Medulla oblongata (tissue), 1 donor: ENCODE measurements around the gene ZNF322.

Experiments used
- DNase-seq: peaks from one replicate; pipeline ENCODE4 v3.0.0-alpha.2; 2015; ENCODE audit errors: extremely low spot score

Gene ZNF322

DNA sequence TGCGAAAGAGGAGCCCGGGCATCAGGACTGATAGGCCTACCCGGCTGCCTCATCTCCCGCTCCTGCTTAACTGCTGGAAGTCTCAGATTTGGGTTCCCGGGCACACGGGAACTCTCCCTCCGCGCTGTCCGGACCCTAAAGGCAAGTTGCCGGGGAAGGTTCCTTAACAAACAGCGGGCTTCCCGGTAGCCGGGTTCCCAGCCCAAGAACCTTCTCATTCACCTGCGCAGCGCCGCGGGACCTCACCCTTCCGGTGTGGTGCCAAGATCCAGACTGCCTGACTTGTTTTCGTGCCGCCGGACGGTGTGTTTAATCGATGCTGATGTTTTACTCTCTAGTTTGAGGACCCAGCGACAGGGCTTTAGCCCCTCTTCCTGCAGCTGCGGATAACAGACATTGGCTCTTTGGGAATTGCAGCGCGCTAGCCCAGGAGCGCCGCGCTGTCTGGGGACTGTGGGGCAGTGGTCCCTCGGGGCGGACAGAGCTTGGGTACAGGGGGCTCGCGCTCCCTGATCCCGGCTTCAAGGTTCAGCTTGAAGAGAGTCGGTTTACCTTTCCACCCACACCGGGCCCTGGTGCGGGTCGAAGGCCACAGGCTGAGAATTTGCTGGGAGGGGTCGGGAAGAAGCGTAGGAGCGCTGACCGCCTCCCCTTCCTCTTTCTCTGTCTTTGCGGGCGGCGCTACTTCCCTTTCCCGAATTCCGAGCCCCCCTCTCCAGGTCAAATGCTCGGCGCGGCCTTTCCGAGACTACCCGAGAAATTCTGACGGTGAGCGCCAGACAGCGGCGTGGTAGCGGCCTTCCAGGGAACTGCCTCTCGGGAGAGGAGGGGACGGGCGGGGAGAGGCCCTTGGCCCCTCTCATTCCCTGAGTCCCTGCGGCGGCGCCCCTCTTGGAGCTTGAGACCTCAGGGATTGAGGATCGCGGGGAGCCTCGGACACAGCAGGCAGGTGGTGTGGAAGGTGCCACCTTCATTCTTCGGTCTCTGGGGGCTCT is 45.6 kb downstream of the ZNF322 start:
- no peak for DNase-seq

DNA sequence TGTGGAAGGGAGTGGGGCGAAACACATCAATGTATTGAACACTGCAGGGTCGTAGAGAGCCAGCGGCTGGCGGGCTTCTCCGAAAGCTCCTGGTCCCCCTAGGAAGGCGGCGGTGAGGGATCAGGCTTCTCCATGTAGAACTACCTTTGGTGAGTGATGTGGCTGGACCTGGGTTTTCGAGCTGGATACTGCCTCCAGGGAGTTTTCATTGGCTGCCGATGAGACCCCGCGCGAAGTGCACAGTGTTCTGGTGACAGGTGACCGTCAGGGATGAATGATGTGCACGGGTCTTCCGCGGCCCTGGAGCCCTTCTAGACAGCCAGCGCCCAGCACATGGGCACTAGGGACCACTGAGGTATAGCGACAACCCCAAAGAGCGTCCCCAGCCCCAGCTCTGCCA is 46.3 kb downstream of the ZNF322 start:
- no peak for DNase-seq

DNA sequence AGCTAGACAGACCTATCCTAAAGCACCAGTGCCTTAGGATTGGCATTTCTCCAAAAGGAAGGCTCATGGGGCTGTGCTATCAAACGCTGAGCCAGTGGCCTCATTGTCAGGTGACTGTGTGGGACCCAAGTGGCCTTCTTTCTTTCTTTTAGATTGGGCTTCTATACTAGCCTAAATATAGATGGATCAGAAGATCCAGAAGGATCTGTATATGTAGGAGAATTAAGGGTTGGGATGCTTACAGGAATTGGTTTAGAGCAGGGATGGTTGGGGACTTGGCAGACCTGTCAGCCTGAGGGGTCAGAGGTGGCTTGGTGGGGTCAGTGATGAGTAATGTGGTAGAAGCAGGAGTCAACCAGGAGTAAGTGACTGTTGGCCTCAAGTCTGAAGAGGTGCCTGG is 47.9 kb downstream of the ZNF322 start:
- DNase-seq, result no peak

DNA sequence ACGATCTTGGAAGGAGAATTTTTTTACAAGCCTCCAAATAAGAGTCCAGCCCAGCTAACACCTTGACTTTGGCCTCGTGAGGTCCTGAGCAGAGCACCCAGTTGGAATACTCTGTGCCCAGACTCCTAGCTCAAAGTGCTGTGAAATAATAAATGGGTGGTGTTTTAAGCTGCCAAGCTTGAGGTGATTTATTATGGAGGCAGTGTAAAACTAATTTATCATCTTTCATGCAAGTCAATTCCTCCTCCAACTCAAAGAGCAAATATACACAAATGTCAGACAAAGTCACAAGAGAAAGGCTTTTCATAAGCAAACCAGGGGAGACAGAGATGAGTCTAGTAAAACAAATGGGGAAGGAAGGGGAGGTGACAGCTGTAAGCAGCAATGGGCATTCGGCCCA is 50.1 kb downstream of the ZNF322 start:
- no peak for DNase-seq

DNA sequence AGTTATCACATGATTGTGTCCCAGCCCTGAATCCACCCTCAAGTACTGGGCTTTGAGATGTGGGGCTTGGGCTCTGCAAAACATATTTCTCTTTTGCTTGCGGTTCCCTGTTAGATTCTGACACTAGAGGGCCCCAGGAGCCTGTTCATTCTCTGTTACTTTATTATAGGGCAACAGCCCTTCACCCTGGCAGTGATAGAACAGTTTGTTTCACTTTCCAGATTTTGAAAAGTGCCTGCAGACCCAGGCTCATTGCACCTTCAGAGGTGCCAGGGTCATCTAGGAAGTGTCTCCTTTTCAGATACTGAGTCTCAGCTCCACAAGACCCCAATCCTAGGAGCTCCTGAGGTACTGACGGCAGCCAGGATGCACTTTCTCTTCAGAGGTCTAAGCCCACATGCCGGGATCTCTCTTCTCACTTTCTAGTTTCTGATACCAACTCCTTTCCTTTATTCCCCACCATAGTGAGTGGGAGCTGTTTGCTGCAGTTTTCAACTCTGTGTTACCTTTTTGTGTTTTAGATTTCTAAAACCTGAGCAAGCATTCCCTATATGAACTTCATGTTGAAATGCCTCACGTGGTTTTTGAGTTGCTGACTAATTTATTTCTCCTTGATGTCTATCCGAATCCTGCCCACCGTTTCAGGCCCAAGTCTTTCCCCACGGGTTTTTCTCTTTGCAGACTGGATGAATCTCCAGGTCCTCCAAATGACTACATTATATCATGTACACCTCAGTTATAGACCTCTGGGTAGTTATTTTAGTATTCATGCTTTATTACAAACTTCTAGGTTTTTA is 51.9 kb downstream of the ZNF322 start:
- peak; percentile 61 for DNase-seq

DNA sequence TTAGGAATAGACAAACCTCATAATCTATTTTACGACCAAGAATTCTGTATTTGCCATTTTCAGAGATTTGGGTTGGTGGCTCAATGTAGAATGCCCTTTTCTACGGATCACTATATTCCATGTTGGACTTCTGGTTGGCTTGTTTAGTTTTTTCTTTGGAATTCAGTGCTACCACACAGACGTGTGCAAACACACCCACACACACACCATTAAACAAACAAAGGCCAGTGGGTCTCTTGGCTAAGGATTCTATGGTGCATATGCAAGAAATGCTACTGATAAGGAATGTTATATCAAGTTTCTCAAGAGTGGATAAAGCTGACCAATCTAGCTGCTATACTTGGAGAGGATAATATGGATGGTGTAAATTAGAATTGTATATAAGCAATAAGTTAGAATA is 54.7 kb downstream of the ZNF322 start:
- DNase-seq, result no peak

DNA sequence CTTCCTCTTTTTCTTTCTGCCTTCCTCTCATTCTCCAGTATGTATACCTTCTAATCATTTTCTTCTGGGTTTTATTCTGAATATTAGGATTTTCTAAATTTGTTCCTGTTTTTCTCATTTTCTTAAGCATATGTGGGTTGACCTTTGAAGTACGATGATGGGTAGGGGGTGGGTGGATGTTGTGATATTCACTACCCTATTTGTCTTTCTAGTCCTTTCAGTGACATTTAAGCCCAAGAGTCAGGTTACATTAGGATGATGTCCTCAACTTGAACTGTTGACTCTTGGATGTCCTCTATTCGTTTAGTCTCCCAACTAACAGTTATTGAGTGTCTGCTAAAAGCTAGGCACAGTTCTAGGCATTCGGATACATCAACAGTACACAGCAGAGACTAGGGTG is 55.5 kb downstream of the ZNF322 start:
- no peak for DNase-seq

DNA sequence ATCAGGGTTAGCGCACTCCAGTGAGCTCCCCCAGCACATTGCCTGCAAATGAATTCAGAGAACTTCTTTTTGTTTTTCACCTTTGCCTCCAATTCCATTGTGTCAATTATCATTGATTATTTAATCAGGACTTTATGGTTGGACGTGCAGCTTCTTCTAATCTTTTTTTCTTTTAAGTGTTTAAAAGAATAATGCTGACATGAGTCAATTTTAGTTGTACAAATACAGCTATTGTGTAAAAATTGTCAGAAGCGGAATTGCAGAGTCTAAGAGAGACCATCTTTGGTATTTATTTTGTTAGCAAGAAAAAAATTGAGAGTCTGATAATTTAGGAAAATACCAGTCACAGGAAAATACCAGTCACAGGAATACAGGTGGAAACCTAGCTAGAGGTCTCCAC is 57.3 kb downstream of the ZNF322 start:
- DNase-seq, result no peak

DNA sequence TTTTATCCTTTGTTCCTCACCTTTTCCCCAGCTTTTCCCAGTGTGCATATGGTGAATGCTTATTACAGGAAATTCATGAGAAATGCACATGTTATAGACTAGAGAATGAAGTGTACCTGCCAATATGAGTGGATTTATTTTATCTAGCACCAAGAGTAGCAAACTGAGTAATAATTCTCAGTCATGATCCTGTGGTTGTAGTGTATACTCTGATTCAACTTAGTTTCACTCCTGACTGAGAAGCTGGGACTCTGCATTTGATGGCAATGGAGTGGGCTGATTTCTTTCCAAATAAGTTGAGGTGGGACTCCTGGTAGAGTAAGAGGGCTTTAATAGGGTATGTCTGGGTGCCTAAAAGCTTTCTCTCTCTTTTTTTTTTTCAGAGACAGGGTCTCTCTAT is 58.8 kb downstream of the ZNF322 start:
- DNase-seq, result no peak

DNA sequence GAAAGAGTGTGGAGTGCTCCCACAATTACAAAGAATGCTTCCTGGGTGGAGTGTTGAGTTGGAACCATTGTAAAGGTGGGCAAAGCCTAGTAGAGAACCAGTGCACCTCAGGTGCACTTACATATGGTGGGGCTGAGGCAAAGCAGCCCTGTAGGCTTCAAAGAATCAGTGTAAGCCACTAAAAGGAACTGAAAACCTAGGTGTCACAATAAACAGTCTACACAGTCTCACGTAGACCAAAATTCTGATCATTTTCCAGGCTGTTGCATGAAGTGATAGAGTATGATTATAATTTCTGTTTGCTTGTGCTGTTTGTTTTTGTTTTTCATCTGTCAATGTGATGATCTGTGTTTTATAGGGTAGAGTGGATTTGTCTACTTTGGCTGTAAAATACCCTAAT is 60.0 kb downstream of the ZNF322 start:
- DNase-seq, result no peak

DNA sequence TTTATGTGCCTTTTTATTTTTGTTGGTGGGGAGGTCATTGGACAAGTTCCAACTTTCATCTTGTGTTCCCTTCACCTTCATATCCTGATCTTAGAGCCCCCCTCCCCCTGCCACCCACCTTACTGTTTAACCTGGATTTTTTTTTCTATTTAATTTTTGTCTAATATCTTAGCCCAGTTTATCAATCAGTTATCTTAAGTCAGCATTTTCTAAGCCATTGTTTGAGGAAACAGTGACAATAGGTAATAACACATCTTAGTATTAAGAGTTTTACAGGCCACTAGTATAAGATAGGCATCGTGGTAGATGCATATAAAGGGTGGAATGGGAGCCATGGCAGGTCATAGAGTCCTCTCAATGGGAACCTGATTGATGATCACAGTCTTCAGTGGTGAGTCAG is 60.4 kb downstream of the ZNF322 start:
- DNase-seq, result no peak

DNA sequence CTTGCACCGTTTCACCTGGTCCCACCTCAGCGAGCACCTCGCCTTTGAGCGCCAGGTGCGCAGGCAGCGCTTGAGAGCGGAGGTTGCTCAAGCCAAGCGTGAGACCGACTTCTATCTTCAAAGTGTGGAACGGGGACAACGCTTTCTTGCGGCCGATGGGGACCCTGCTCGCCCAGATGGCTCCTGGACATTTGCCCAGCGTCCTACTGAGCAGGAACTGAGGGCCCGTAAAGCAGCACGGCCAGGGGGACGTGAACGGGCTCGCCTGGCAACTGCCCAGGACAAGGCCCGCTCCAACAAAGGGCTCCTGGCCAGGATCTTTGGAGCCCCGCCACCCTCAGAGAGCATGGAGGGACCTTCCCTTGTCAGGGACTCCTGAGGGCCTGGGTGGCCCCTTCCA is 61.3 kb downstream of the ZNF322 start:
- DNase-seq, result no peak

DNA sequence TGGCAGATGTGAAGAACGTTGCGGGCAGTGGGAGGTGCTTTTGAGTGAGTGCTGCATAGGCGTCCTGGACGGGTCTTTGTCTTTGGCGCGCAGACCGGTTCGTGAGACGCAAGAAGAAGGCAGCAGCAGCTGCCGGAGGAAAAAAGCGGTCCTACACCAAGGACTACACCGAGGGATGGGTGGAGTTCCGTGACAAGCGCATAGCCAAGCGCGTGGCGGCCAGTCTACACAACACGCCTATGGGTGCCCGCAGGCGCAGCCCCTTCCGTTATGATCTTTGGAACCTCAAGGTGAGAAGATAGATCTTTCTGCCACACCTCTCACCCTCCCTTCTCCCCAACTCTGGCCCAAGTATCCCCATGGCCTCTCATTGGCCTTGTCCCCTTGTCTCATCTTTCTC is 61.7 kb downstream of the ZNF322 start:
- no peak for DNase-seq

DNA sequence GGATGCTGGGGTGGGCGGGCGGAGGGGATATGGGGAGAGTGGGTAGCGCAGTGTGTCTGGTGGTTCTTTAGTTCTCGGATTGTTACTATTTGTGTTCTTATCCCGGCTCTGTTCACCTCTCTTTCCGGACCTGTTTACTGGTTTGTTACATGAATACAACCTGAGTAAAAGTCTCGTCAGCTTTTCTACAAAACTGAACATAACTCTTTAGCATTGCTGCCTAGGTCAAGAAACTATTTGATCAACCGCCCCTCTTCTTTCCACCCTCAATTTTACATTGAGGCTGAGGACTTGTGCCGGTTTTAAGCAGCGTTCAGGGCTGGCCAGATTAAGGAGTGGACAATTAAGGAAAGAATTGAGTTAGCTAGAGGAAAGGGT is 62.2 kb downstream of the ZNF322 start:
- DNase-seq, result no peak

DNA sequence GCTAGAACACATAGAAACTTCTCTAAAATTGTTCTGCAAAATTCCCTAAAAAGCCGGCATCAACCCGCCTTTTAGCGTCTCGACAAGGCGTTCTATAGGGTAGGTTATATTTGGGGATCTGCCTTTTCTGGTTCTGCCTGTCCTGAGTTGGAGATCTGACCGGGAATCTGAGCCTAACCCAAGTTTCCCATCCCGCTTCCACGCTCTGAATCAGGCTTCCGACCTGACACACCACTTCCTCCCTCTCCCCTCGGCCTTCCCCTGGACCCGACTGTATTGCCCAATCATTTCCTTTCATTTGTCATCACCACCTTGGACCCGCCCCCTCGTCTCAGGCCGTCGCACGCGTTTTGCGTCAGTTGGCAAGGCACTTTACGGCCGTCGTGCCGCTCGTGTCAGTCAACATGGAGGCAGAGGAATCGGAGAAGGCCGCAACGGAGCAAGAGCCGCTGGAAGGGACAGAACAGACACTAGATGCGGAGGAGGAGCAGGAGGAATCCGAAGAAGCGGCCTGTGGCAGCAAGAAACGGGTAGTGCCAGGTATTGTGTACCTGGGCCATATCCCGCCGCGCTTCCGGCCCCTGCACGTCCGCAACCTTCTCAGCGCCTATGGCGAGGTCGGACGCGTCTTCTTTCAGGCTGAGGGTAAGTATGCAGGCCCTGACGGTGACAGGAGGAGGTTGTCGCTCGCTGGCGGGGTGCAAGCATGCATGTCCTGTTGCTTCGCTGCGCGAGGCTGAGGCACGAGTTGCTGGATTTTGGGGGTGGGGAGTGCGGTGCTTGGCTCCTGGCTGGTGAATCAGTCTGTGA is 62.8 kb downstream of the ZNF322 start, which contains the start of gene ABT1:
ABT1 (plus strand) TSS at position 375 of the 810 bp plus-strand sequence; CDS start at position 405, 30 bp downstream.
- peak; percentile 99 for DNase-seq

DNA sequence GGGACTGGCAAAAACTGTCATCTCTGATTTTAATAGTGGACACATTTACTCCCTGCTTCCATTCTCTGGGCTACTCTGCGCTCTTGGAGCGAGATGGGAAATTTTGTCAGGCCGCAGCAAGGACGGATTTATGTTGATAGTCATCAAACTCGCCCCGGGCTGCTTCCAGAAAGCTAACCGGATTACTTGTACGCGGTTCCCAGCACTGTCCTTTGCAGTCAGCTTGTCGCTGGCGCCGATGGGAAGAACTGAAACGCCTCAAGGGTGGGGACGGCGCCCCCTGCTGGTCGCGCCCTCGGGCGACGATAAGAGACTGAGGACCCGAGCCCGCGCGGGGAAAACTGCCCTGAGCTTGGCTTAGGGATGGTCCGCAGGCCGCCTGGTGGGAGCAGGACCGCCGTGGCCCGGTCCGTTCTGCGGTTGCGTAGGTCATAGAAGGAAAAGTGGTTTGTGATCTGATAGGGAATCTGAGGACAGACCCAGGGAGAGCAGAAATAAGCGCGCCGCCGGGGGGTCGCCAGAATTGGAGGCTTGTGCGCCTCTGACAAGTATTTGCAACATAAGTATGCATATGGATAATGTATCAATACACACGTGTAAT is 63.8 kb downstream of the ZNF322 start:
- peak; percentile 96 for DNase-seq

DNA sequence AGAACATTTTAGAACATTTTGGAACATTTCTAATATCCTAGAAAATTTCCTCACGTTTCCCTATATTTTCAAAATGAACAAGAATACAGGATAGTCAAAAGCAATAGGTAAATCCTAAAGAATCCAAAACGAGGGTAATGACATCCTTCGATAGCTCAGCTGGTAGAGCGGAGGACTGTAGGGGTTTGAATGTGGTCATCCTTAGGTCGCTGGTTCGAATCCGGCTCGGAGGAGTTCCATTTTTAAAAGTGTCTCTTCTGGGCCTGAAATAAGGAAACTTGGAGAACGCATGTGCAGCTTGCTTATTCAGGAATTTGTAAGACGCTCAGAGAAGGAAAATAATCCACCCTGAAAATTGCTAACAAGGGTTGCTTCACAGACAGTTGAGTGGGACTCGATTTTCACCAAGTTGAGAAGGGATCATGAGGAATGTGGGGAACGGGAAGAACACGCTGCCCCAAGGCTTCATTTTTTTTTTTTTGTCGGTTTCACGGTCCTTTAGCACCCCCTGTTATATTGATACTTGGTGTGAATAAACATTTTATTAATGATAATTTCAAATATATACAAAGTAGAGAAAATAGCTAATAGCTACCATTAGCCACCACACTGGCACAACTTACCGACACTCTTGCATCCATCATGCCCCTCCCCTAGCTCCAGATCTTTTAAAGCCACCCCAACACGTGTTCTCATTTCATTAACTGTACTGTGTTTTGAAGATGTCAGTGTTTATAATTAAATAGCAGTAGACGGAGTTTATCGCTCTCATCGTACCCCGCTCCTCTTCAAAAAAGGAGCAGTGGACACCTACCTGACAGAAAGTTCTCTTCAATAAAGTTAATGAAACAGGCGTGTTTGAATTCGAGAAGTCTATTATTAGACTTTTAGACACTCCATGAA is 64.6 kb downstream of the ZNF322 start:
- peak; percentile 60 for DNase-seq

DNA sequence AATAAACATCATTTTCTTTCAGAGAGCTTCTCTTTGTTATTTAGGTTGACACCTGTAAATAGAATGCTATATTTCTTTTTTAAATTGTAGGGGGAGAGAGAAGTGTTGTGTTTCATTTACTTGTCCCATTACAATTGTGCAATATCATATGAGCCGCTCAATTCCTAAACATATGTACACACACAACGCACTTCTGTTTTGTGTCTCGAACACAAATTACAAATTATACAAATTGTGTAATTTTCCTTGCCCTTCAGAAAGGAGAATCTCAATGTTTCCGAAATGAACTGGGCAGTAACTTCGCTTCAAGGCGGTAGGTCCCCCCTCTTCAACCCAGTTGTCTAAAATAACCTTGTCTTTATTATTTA is 65.4 kb downstream of the ZNF322 start:
- no peak for DNase-seq

DNA sequence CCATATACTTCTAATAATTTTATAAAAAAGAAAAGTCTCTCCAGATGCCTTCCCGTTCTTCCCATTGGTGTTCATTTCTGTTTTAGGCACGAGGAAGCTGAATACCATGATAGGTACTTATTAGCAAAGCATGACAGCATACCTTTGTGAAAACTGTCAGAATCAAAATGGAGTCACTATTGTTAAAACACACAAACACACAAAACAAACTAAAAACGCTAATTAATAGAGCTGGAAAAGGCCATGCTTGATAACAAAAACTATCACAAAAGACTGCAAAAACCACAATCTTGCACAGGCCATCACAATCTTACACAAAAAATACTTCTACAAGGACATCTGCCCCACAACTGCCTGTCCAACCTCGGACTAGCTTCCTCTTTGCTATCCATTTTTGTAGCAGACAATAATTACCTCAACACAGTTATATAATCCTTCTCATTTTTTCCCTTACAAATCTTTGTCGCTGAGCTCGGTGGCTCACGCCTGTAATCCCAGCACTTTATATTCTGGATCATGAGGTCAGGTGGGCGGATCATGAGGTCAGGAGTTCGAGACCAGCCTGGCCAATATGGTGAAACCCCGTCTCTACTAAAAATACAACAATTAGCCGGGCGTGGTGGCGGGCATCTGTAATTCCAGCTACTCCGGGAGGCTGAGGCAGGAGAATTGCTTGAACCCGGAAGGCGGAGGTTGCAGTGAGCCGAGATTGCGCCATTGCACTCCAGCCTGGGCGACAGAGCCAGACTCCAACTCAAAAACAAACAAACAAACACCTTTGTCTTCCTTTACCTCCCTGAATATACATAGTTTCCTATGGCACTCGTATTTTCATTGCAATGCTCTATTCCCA is 66.0 kb downstream of the ZNF322 start:
- DNase-seq, result no peak

DNA sequence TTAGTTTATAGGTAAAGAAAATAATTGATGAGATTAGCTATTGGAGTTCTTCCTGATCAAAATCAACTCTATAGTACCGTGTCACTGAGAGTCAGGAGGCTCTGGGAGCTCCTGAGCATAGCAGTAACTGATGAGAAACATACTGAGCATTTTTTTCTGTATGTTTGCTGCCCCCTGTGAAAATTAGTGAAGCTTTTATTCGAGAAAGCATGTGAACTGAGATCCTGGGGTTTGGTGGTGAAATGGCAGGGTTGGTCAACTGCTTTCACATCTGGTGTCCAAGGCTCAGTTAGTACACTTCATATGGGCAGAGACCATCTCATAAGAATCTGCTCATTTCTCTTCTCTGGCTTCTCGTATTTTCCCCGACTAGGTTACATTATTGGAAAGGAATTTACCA is 66.9 kb downstream of the ZNF322 start:
- DNase-seq, result no peak
